GM18517 (cell line): ENCODE data around the gene DUOX1.
A peak's percentile ranks its signal among the peaks of the same experiment; 100 is the strongest.

ENCODE experiments used
- ATAC-seq: cut with Tn5 transposase; IDR thresholded peaks from one replicate; pipeline ENCODE4 v1.9.1; 2021; ENCODE audit warnings: mild to moderate bottlenecking, moderate library complexity; ENCODE audit not compliant: unreplicated experiment

The DUOX1 gene

GRCh38 chr15:45185903-45186770 lies 56.3 kb downstream of the DUOX1 start:
- no peak for ATAC-seq

GRCh38 chr15:45186771-45187577 lies 57.2 kb downstream of the DUOX1 start:
- ATAC-seq: no peak

DNA sequence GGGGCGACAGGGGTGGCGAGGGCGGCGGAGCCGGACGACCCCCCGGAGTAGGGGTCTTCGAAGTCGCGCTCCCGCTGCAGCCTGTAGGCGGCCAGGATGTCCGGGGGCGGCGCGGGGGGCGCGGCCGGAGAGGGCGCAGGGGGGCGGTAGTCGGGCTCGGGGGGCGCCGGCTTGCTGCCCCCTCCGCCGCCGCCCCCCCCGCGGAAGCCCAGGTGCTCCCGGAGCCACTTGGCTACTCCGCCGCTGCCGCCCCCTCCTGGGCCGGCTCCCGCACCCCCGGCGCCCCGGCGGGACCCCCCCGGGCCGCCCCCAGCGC lies 57.7 kb downstream of the DUOX1 start:
- no peak for ATAC-seq

DNA sequence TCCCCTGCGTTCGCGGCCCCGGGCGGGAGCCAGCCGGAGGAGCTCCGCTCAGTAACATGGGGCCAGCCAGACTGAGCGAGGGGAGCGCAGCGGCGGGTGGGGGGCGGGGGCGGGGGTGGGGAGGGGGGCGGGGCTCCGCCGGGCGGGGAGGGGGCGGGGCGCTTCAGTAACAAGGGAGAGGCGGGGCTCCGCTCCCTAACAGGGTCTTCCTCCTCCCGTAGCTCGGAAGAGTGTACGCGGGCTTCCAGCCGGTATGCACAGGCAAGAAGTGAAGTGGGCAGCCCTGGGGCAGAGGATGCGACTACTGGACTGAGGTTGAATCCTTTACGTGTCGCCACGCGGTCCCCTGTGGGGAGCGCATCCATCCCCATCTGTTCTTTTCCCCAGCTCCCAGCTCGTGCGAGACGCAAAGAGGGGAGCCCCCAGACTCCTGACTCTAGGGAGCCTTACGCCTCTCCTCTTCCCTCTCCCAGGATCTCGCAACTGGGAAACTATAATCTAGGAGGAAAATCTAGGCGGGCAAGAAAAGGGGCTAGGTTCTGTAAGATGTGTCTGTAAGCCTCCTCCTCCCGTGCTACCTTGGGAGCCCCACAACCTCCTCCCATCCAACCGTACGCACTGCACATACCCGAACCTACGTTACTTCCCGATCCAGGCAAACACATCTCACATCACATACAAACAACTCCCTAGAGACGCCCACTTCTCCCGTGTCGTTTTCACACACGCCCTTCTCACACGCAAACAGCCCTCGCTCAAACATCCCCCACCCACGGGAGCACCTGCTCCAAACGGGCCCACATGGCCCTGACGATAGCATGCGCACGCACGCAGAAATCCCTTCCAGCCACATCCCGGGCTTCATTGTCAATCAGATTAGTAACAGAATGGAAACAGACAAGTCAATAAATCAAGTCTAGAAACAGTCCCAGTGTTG lies 58.4 kb downstream of the DUOX1 start, which contains the start of gene SHF:
SHF (minus strand) TSS at position 73 of the 937 bp plus-strand sequence; CDS start at position 58, 15 bp downstream.
- no peak for ATAC-seq

GRCh38 chr15:45197512-45197911 lies 67.7 kb downstream of the DUOX1 start:
- no peak for ATAC-seq

DNA sequence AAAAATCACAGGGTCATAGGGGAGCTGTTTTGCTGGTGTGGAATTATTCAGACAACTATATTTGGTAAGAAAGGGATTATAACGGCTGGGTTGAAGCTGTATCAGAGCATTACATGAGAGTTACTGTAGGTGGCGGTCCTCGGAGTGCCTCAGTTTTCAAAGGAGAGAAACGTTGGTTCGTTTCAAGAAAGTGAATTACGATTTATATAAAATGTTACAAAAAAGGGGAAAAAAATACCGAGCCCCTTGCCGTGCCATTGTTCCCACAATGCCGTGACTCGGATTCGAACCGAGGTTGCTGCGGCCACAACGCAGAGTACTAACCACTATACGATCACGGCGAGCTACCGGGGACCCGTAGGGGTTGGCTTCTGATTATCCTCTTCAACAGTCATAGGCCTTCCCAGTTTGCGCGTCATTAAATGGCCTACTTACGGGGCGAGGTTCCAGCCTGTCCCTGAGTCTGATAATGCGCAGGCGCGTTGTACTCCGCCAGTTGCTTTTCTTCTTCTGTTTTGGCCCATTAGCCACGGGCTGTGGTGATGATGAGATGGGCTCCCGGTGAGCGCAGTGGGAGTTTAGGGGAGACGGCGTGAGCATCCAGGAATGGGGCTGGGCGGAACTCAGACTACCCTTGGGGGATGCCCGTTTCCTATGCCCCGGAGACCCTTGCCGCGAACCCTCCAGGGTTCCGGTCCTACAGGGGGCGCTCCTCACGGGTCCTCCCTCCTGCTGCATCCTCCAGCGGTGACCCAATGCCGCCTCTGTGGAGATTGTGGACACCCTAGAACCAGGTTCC lies 68.7 kb downstream of the DUOX1 start:
- peak; percentile 58 for ATAC-seq

GRCh38 chr15:45199136-45199810 lies 69.5 kb downstream of the DUOX1 start:
- peak; percentile 6 for ATAC-seq

DNA sequence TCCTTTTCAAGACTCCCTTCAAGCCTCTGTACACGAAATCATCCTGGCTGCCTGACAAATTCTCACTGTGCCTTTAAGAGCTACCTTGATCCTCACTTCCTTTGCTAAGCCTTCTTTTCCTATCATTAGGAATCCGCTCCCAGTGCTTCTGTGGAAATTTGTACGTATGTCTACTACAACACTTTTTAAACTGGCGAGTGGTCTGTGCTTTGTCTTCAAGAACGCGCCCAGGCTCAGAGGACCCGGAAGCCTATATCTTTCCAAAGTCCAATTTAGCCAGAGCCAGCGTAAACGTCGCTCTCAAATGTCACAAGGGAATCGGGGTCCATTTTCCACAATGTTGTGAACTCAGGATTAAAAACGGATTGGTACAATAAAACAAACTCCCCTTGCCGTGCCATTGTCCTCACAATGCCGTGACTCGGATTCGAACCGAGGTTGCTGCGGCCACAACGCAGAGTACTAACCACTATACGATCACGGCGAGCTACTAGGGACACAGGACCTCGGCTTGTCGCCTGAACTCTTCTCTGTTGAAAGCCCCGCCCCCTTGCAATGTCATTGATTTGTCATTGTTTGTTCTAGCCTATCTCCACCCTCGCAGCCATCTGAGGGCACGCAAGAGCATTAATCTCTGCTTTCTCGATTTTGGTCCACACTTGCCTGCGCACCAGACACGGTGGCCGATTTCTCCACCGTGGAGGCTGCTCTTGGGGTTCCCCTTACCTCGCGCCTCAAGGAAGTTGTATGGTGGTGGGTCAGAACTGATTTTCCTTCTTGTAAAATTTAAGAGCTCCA lies 70.4 kb downstream of the DUOX1 start:
- peak; percentile 52 for ATAC-seq

GRCh38 chr15:45200799-45201556 lies 71.2 kb downstream of the DUOX1 start:
- ATAC-seq: no peak

- ATAC-seq: no peak
Measured at GRCh38 chr15:45201557-45201859, 71.7 kb downstream of the DUOX1 start.

DNA sequence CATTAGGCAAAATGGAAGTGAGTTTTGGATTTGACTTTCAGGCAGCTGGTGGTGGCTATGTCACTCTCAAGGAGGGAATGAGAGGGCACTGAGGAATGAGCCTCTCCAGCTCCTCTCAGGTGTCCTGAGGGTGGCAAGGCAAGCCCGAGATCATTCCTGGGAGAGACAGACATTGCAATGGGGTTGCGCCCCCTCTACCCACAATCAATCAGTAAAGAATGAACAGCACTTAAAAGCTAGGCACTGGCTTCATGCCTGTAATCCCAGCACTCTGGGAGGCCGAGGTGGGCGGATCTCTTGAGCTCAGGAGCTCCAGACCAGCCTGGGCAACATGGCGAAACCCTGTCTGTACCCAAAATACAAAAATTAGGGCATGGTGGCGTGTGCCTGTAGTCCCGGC lies 72.1 kb downstream of the DUOX1 start:
- no peak for ATAC-seq

GRCh38 chr15:45203182-45203581 lies 73.4 kb downstream of the DUOX1 start:
- no peak for ATAC-seq

GRCh38 chr15:45205192-45205591 lies 75.4 kb downstream of the DUOX1 start:
- no peak for ATAC-seq

DNA sequence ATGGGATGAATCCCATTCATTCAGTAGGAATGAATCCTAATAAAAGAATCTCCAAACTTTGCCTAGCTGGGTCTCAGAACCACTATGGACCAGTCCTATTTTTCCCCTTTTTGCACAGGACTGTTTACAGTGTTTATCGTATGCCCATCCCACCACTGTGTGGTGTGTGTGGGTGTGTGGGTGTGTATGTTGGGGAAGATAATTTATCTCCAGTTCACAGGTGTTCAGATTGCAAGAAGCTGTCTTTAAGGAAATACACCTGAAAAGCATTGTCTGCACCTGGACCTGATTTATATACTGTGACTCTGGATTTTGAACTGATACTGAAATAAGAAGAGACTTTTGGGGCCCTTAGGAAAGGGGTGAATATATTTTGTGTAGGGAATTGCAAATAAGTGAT lies 82.7 kb downstream of the DUOX1 start:
- no peak for ATAC-seq
